ENCODE measurements around the gene TENM4. TPM values are rescaled to one million over a fixed set of nuclear protein-coding genes. Genes with fewer than 3 reads are reported as not detected.

TENM4 gene
- total RNA-seq, 1 experiment from 2014 or later = 9.9 TPM

- intact Hi-C loops (cut with micrococcal nuclease) = no loop called here
- DNase-seq (ENCODE audit: unreplicated experiment) = no peak
- CTCF ChIA-PET = interaction anchor here (0.7 to 1.7 kb wide), 8 partner anchors 11 to 433 kb away, joined by 3 to 6 read pairs (median 3); no protein-coding TSS in a partner anchor
- Mint-ChIP-seq H3K36me3 (ENCODE audit: insufficient read depth, unreplicated experiment) (no peaks in the 10 kb centered on the region), H3K4me3 (ENCODE audit: unreplicated experiment) (no peak overlapping the region), H3K4me1 (ENCODE audit: insufficient read depth, unreplicated experiment) (no peaks in the 10 kb centered on the region), H3K27ac (ENCODE audit: low read depth, unreplicated experiment) (no peak overlapping the region), H3K9me3 (ENCODE audit: unreplicated experiment) (no peaks in the 10 kb centered on the region), H3K27me3 (ENCODE audit: insufficient read depth, unreplicated experiment) (no peaks in the 10 kb centered on the region)
- no peak for TF ChIP-seq CTCF (IDR thresholded peaks at IDR 0.05; ENCODE audit: unreplicated experiment)
- no TSS peak for BruUV-seq (replicated peaks)
- POLR2A ChIA-PET = no interaction called here
Observed at GRCh38 chr11:79078999-79079398, 361.8 kb downstream of the TENM4 start.

GRCh38 chr11:79078456-79078855, 362.4 kb downstream of the TENM4 start:
- no peak overlapping the region for H3K4me3 Mint-ChIP-seq (ENCODE audit: unreplicated experiment)
- BruUV-seq (replicated peaks) = no TSS peak
- intact Hi-C loops (cut with micrococcal nuclease) = no loop called here
- H3K27me3 Mint-ChIP-seq (ENCODE audit: insufficient read depth, unreplicated experiment) = no peaks in the 10 kb centered on the region
- POLR2A ChIA-PET = no interaction called here
- no peak for TF ChIP-seq CTCF (IDR thresholded peaks at IDR 0.05; ENCODE audit: unreplicated experiment)
- no peak overlapping the region for H3K27ac Mint-ChIP-seq (ENCODE audit: low read depth, unreplicated experiment)
- CTCF ChIA-PET = interaction anchor here (0.7 to 1.7 kb wide), 6 partner anchors 11 to 433 kb away, joined by 3 to 6 read pairs (median 4); no protein-coding TSS in a partner anchor
- no peaks in the 10 kb centered on the region for H3K36me3 Mint-ChIP-seq (ENCODE audit: insufficient read depth, unreplicated experiment)
- no peaks in the 10 kb centered on the region for H3K4me1 Mint-ChIP-seq (ENCODE audit: insufficient read depth, unreplicated experiment)
- no peak for DNase-seq (ENCODE audit: unreplicated experiment)
- no peaks in the 10 kb centered on the region for H3K9me3 Mint-ChIP-seq (ENCODE audit: unreplicated experiment)

GRCh38 chr11:79077702-79078330, 363.0 kb downstream of the TENM4 start:
- BruUV-seq (replicated peaks) = no TSS peak
- H3K4me1 Mint-ChIP-seq (ENCODE audit: insufficient read depth, unreplicated experiment) = no peaks in the 10 kb centered on the region
- no peak for DNase-seq (ENCODE audit: unreplicated experiment)
- H3K9me3 Mint-ChIP-seq (ENCODE audit: unreplicated experiment) = no peaks in the 10 kb centered on the region
- no peak for TF ChIP-seq CTCF (IDR thresholded peaks at IDR 0.05; ENCODE audit: unreplicated experiment)
- ChIA-PET CTCF (interaction anchor here (0.6 to 1.7 kb wide), 7 partner anchors 9 to 1785 kb away, joined by 3 to 6 read pairs (median 3); no protein-coding TSS in a partner anchor), POLR2A (no interaction called here)
- no peaks in the 10 kb centered on the region for H3K27me3 Mint-ChIP-seq (ENCODE audit: insufficient read depth, unreplicated experiment)
- H3K27ac Mint-ChIP-seq (ENCODE audit: low read depth, unreplicated experiment) = peak overlapping the region; percentile 74
- no peaks in the 10 kb centered on the region for H3K36me3 Mint-ChIP-seq (ENCODE audit: insufficient read depth, unreplicated experiment)
- H3K4me3 Mint-ChIP-seq (ENCODE audit: unreplicated experiment) = no peak overlapping the region
- intact Hi-C loops (cut with micrococcal nuclease) = no loop called here

- H3K36me3 Mint-ChIP-seq (ENCODE audit: insufficient read depth, unreplicated experiment) = no peaks in the 10 kb centered on the region
- ChIA-PET POLR2A (no interaction called here), CTCF (interaction anchor here (0.7 to 1.8 kb wide), 7 partner anchors 10 to 431 kb away, joined by 3 to 8 read pairs (median 3); no protein-coding TSS in a partner anchor)
- TF ChIP-seq CTCF (IDR thresholded peaks at IDR 0.05; ENCODE audit: unreplicated experiment) = peak; percentile 49
- intact Hi-C loops (cut with micrococcal nuclease) = loop anchor here (1.0 kb wide), 1 partner anchor 431 kb away; no protein-coding TSS in a partner anchor
- no TSS peak for BruUV-seq (replicated peaks)
- no peaks in the 10 kb centered on the region for H3K27me3 Mint-ChIP-seq (ENCODE audit: insufficient read depth, unreplicated experiment)
- no peak overlapping the region for H3K4me3 Mint-ChIP-seq (ENCODE audit: unreplicated experiment)
- peak overlapping the region; percentile 74 for H3K27ac Mint-ChIP-seq (ENCODE audit: low read depth, unreplicated experiment)
- no peaks in the 10 kb centered on the region for H3K4me1 Mint-ChIP-seq (ENCODE audit: insufficient read depth, unreplicated experiment)
- DNase-seq (ENCODE audit: unreplicated experiment) = peak; percentile 54
- H3K9me3 Mint-ChIP-seq (ENCODE audit: unreplicated experiment) = no peaks in the 10 kb centered on the region
Observed at GRCh38 chr11:79076526-79077115, 364.2 kb downstream of the TENM4 start.

All from MCF 10A (cell line).